Measurements from ENCODE around the gene CUEDC2. TPM values are rescaled to one million over a fixed set of nuclear protein-coding genes. Genes with fewer than 3 reads are reported as not detected.

CUEDC2 gene
- total RNA-seq, 2 donors from 2014 or later = 30.2 to 32.1 TPM

DNA sequence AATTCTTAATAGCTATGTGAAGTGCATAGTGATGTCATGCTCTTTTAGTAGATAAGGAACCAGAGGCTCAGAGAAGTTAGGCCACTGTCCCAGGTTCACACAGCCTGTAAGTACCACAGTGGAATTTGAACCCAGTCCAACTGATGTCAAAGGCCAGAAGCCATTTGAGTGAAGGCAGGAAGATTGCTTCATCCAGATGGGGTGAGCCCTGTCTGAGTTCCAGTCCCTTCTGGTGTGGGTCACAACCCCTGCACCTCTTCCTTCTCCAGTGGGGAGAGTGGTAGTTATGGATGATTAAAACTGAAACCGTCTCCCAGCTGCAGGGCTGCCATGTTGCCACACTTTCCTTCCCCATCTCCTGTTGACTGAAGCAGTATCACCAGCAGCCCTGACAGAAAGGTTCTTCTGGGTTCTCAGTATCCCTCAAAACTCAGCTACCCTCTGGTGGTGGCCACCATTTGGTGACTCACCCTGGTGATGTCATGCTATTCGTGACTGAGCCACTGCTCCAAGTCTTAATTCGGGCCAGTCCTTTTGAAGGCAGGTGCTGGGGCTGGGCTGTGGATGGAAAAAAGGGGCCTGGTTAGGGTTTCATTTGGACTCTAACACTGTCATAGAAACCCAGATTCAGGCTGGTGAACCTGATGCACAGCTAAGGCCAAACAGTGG lies 20.4 kb upstream of the CUEDC2 start:
- Histone ChIP-seq H3K36me3 (no peaks in the 10 kb centered on the region), H3K4me3 (no peak overlapping the region), H3K27ac (no peak overlapping the region), H3K9ac (ENCODE audit: low read depth in 2 of 2, low read length in 2 of 2) (no peak overlapping the region), H3K9me3 (no peaks in the 10 kb centered on the region), H3K4me1 (no peaks in the 10 kb centered on the region), H3K27me3 (no peaks in the 10 kb centered on the region)
- DNase-seq = no peak
- intact Hi-C loops (cut with DNase I) = no loop called here
- TF ChIP-seq, protein P1, sequence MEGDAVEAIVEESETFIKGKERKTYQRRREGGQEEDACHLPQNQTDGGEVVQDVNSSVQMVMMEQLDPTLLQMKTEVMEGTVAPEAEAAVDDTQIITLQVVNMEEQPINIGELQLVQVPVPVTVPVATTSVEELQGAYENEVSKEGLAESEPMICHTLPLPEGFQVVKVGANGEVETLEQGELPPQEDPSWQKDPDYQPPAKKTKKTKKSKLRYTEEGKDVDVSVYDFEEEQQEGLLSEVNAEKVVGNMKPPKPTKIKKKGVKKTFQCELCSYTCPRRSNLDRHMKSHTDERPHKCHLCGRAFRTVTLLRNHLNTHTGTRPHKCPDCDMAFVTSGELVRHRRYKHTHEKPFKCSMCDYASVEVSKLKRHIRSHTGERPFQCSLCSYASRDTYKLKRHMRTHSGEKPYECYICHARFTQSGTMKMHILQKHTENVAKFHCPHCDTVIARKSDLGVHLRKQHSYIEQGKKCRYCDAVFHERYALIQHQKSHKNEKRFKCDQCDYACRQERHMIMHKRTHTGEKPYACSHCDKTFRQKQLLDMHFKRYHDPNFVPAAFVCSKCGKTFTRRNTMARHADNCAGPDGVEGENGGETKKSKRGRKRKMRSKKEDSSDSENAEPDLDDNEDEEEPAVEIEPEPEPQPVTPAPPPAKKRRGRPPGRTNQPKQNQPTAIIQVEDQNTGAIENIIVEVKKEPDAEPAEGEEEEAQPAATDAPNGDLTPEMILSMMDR (IDR thresholded peaks at IDR 0.05) = no peak

DNA sequence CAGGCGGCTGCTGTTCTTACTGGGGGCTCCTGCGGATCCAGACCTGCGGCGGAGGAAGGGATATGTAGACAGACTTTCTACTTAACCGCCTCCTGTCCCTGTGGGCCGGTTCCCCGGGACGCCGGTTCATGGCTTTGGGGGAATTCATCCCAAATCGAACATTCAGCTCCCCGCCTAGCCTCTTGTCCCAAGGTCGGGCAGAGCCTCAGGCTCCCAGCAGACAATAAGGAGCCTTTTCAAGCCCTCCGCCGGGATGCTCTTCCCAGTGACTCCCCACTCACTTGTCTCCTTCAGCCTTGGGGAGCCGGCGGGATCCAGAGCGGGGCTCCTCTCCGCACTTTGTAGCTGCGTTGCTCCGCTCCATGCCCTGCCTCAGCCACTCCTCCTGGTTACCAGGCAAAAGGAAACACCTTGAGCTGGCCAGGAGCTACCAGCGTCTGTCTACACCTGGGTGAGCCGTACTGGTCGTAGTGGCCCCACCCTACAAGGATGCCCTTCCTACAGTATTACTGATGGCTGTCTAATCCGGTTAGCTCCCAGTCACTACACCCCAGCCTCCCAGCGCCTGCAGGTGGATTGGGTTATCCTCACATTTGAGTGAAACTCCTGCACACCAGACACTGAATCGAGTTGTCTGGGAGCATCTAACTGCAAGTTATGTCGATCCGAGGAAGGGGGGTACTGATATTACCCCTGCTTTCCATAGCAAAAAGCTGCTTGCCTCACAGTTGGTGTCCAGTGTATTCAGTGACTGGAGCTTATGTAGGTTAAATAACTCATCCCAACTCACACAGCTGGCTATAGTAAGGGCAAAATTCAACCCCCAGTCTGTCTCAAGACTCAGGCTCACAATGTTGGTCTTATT lies 19.0 kb upstream of the CUEDC2 start, which contains the start of gene C10orf95:
Gene C10orf95 (minus strand): TSS at position 439 of the 865 bp plus-strand sequence. CDS start 450 bp downstream, outside the sequence.
- Histone ChIP-seq H3K9ac (ENCODE audit: low read depth in 2 of 2, low read length in 2 of 2) (peak within 1 kb of the TSS; percentile 73 to 91), H3K4me1 (no peaks in the 10 kb centered on the region), H3K36me3 (no peaks in the 10 kb centered on the region), H3K27me3 (no peaks in the 10 kb centered on the region), H3K9me3 (no peaks in the 10 kb centered on the region), H3K27ac (peak within 1 kb of the TSS; percentile 92), H3K4me3 (peak within 1 kb of the TSS; percentile 71)
- TF ChIP-seq, protein P1 (IDR thresholded peaks at IDR 0.05) = no peak
- peak; percentile 83 for DNase-seq
- intact Hi-C loops (cut with DNase I) = no loop called here

DNA sequence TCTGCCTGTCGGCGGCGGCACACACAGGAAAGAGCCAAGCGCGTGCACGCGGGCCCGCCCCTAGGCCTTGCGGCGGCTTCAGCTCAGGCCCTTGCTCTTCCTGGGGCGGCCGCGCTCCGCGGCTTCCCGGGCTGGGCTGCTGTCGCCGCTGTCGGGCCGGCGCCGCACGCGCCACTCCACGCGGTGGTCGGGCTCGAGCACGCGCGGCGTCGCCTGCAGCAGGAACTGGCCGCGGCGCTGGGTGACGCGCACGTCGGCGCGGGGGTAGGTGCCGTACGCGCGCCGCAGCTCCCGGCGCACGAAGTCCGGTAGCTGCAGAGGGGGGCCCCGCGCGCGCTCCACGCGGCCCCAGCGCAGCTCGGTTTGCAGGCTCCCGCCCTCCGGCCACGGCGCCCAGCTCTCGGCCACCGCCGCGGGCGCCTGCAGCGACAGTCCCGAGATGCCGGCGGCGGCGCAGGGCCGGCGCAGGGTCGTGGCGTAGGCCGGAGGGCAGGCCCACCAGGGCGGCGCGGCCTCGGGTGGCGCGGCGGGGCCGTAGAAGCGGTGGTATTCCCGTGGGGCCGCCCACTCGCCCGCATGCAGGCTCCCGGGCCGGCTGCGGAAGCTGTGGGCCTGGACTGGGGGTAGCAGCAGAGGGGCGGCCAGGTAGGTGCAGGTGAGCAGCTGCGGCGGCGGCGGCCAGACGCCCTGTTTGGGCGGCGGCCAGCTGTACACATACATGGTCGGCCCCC lies 18.2 kb upstream of the CUEDC2 start:
- Histone ChIP-seq H3K9ac (ENCODE audit: low read depth in 2 of 2, low read length in 2 of 2) (peak overlapping the region; percentile 91 to 97), H3K9me3 (no peaks in the 10 kb centered on the region), H3K4me3 (peak overlapping the region; percentile 71), H3K27me3 (no peaks in the 10 kb centered on the region), H3K36me3 (no peaks in the 10 kb centered on the region), H3K4me1 (no peaks in the 10 kb centered on the region), H3K27ac (peak overlapping the region; percentile 92)
- TF ChIP-seq, protein P1 (IDR thresholded peaks at IDR 0.05) = no peak
- peak; percentile 82 for DNase-seq
- intact Hi-C loops (cut with DNase I) = no loop called here

DNA sequence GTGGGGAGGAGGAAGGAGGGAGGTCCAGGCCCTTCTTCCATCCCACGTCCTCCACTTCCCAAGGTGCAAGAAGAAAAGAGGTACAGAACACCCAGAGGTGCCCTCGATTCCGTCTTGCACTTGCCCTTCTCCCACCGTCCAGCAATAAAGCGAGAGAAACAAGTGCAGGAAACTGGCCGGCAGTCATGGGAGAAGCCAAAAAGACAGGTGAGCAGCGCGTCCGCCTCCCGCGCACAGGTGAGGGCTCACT lies 17.7 kb upstream of the CUEDC2 start:
- intact Hi-C loops (cut with DNase I) = no loop called here
- peak overlapping the region; percentile 91 to 97 for H3K9ac ChIP-seq (ENCODE audit: low read depth in 2 of 2, low read length in 2 of 2)
- H3K27ac ChIP-seq = peak overlapping the region; percentile 92
- no peaks in the 10 kb centered on the region for H3K4me1 ChIP-seq
- no peaks in the 10 kb centered on the region for H3K36me3 ChIP-seq
- no peaks in the 10 kb centered on the region for H3K9me3 ChIP-seq
- peak overlapping the region; percentile 71 for H3K4me3 ChIP-seq
- TF ChIP-seq, protein P1 (IDR thresholded peaks at IDR 0.05) = no peak
- no peak for DNase-seq
- no peaks in the 10 kb centered on the region for H3K27me3 ChIP-seq

DNA sequence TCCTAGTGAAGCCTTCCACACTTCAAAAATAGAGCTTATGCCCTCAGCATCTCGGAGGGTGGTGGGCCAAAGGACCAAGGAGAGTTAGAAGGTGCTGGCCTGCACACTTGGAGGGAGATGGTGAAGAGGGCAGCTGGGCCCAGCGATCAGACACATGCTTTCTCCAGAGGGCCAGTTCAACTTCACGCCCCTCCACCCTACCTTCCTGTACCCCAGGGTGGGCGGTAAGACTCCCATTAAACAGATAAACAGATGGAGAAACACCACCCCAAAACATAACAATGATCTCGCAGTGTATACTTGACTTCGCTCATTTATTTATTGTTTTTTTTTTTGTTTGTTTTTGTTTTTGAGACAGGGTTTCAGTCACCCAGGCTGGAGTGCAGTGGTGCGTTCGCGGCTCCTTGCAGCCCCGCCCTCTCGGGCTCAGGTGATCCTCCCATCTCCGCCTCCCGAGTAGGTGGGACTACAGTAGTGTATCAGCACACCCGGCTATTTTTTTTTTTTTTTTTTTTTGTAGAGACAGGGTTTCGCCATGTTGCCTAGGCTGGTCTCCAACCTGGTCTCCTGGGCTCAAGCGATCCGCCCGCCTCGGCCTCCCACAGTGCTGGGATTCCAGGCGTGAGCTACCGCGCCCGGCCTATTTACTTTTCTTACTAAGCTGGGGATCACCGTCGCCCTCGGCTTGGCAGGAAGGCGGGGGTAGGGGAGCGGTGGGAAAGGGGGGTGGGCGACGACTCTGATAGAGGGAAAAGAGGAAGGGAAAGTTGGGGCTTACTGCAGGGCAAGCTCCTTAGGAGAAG lies 17.1 kb upstream of the CUEDC2 start:
- TF ChIP-seq, protein P1 (IDR thresholded peaks at IDR 0.05) = no peak
- no peaks in the 10 kb centered on the region for H3K36me3 ChIP-seq
- H3K9ac ChIP-seq (ENCODE audit: low read depth in 2 of 2, low read length in 2 of 2) = peak overlapping the region; percentile 91 to 97
- intact Hi-C loops (cut with DNase I) = no loop called here
- peak overlapping the region; percentile 92 for H3K27ac ChIP-seq
- H3K27me3 ChIP-seq = no peaks in the 10 kb centered on the region
- H3K4me3 ChIP-seq = peak overlapping the region; percentile 71
- no peaks in the 10 kb centered on the region for H3K4me1 ChIP-seq
- peak; percentile 91 for DNase-seq
- H3K9me3 ChIP-seq = no peaks in the 10 kb centered on the region

All from colonic mucosa (tissue), 4 donors.